Measurements from ENCODE around the gene ATP5IF1.

ATP5IF1 gene

DNA sequence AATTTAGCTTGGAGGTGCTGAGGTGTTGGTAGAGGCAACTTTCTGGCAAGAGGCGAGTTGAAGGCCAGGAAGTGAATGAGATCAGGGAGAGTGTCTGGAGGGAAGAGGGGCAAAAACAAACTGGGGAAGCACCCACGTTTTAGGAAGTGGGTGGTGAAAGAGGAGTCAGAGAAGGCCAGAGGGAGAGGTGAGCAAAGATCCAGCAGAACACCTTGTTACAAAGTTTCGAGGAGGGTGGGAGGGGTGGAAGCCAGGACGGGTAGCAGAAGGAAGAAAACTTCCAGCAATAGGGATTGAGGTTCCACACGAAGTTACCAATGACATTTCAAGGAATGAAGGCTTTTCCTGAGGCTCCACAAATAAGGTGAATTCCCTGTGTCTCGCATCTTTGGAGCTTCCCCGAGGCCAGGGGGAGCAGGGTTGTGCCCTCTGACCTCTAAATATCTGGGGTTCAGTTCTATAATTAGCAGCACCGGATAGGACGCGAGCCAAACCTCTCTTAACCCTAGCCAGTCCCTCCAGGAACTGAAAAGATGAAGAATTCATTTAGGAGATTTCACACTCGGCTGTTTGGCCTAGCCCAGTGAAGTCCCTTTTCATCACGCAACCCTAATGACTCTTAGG, 22.8 kb downstream of the ATP5IF1 start:
- peak overlapping the region; percentile 30 for H3K4me3 ChIP-seq (ENCODE audit: low read length)
- no peak for TF ChIP-seq CTCF (conservative IDR thresholded peaks at IDR 0.05; ENCODE audit: low read depth, low read length)
- DNase-seq (ENCODE audit: low read depth) = no peak

DNA sequence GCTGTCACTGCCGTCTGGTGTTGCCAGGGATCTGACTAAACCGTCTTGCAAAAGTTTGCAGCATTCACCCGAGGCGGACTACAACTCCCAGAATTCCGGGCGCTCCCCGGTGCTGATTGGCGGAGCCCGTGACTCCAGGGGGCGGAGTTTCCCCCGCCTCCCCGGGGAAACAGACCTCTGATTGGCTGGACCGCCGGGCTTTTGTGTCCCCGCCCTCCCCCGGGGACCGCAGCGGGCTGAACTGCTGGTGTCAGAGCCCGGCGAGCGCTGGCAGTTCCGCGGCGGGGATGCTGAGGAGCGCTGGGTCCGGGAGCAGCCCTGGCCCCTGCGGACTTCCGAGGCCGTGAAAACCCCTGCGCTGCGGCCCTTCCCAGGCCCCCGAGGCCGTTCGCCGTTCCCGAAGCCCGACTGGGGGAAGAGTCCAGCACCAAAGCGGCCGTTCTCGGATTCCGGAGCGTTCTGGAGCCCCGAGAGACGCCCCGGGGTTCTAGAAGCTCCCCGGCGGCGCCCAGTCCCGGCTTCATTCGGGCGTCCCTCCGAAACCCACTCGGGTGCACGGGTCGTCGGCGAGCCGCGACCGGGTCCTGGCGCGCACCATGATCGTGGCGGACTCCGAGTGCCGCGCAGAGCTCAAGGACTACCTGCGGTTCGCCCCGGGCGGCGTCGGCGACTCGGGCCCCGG, 23.5 kb downstream of the ATP5IF1 start, which contains the start of gene SESN2:
TSS of gene SESN2 (plus strand) at position 267 of the 682 bp plus-strand sequence. CDS start at position 597, 330 bp downstream.
- TF ChIP-seq CTCF (conservative IDR thresholded peaks at IDR 0.05; ENCODE audit: low read depth, low read length) = no peak
- DNase-seq (ENCODE audit: low read depth) = peak; percentile 81
- H3K4me3 ChIP-seq (ENCODE audit: low read length) = peak within 1 kb of the TSS; percentile 90

DNA sequence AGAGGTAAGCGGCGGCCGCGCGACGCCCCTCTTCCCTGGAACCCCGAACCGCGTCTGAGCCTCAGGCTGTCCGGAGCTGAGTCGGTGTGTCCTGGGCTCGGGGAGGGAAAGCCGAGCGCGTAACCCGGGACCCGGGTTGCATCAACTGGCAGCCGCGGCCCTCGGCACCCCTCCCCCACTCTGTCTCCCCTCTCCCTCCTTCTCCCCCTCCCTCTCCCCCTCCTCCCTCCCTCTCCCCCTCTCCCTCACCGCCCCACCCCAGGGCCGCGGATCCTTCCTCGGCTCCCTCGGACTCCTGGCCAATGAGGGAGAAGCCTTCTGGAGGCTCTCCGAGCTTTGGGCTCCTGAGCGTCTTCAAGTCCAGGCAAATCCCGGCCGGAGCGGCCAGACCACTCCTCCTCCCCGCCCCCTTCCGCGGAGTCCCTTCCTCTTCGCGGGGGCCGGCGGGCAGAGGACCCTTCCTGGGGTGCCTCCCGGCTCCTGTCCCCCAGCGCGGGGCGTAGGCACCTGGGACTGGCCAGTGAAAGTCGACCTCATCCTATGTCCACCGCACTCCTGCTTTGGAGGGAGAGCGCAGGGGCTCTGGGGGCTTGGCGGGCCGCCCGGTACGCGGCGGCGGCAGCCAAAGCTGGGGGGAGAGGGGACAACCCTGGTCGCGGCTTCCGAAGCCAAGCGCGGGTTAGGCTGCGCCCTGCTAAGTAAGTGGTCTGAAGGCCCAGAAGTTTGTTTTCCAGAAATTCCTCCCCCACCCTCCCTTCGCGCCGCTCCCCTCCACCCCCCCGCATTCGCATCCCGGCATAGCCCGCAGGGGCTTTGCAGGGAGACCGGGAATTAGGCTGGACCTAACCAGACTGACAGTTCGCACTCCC, 24.2 kb downstream of the ATP5IF1 start:
- peak; percentile 60 for DNase-seq (ENCODE audit: low read depth)

GRCh38 chr1:28260803-28261174, 24.9 kb downstream of the ATP5IF1 start:
- H3K4me3 ChIP-seq (ENCODE audit: low read length) = peak overlapping the region; percentile 90
- TF ChIP-seq CTCF (conservative IDR thresholded peaks at IDR 0.05; ENCODE audit: low read depth, low read length) = no peak
- no peak for DNase-seq (ENCODE audit: low read depth)

More for the DNA sequence above, 24.2 kb downstream of the ATP5IF1 start:
- H3K4me3 ChIP-seq (ENCODE audit: low read length) = peak overlapping the region; percentile 90
- TF ChIP-seq CTCF (conservative IDR thresholded peaks at IDR 0.05; ENCODE audit: low read depth, low read length) = no peak

DNA sequence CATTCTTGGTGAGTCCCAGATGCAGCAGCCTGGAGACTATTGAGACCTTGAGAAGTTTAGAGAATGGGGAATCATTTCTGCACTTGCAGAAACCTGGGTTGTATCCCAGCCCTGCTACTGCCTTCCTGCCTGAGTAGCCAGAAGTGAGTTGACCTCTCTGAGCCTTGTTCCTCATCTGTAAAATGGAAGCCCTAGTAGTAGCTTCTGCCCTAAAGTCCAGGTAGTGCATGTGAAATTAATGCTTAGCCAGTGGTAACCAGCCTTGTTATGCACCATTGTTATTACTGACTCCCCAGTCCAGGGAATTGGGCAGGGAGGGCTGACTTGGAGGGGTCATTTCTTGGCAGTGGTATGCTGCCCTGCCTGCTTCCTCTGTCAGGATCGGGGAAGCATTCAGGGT, 29.0 kb downstream of the ATP5IF1 start:
- no peak for TF ChIP-seq CTCF (conservative IDR thresholded peaks at IDR 0.05; ENCODE audit: low read depth, low read length)
- DNase-seq (ENCODE audit: low read depth) = no peak
- H3K4me3 ChIP-seq (ENCODE audit: low read length) = no peak overlapping the region

GRCh38 chr1:28265577-28265976, 29.7 kb downstream of the ATP5IF1 start:
- no peak for TF ChIP-seq CTCF (conservative IDR thresholded peaks at IDR 0.05; ENCODE audit: low read depth, low read length)
- H3K4me3 ChIP-seq (ENCODE audit: low read length) = no peak overlapping the region
- DNase-seq (ENCODE audit: low read depth) = no peak

Measured in retinal pigment epithelial cell (primary cell).